SH-SY5Y (cell line): ENCODE data around the gene TSC22D1.

Source experiments
- GATA2 ChIP-seq: IDR thresholded peaks from 2 replicates; pipeline ENCODE4 v1.6.1; 2011; ENCODE audit warnings: mild to moderate bottlenecking, low read depth, low read length
- GATA3 ChIP-seq: IDR thresholded peaks from 2 replicates; pipeline ENCODE4 v1.6.1; 2011; ENCODE audit warnings: low read depth, mild to moderate bottlenecking, low read length, moderate library complexity

- TF ChIP-seq GATA2: no peak
- no peak for TF ChIP-seq GATA3
These were observed 189.1 kb downstream of the TSC22D1 start for GRCh38 chr13:44386913-44387556.
